WERI-Rb-1 (cell line): Measurements from ENCODE around the gene CARNS1.

Source experiments
- DNase-seq: peaks from one replicate; pipeline ENCODE4 v3.0.0-alpha.2; 2020
- H3K27ac ChIP-seq: fragments of 250-450 bp; sonication (Bioruptor Pico); 2 replicates; pipeline ENCODE4 v1.5.1; 2020; ENCODE audit warnings: mild to moderate bottlenecking, moderate library complexity
- H3K27me3 ChIP-seq: fragments of 250-450 bp; sonication (Bioruptor Pico); 2 replicates; pipeline ENCODE4 v1.5.1; 2021; ENCODE audit warnings: mild to moderate bottlenecking, low read depth, moderate library complexity; ENCODE audit not compliant: insufficient read depth, severe bottlenecking
- H3K36me3 ChIP-seq: fragments of 250-450 bp; sonication (Bioruptor Pico); 2 replicates; pipeline ENCODE4 v1.5.1; 2020; ENCODE audit warnings: mild to moderate bottlenecking, moderate library complexity
- H3K4me3 ChIP-seq: 2 replicates; pipeline ENCODE4 v1.5.1; 2011; ENCODE audit warnings: low read depth, mild to moderate bottlenecking, control low read depth, low read length
- H3K9me3 ChIP-seq: fragments of 250-450 bp; sonication (Bioruptor Pico); 2 replicates; pipeline ENCODE4 v1.5.1; 2021; ENCODE audit warnings: mild to moderate bottlenecking, moderate library complexity; ENCODE audit not compliant: severe bottlenecking
- CTCF ChIP-seq: IDR thresholded peaks from 2 replicates; pipeline ENCODE4 v1.5.1; 2011; ENCODE audit warnings: low read depth, mild to moderate bottlenecking, control low read depth, inconsistent platforms, low read length

The CARNS1 gene

GRCh38 chr11:67441098-67441563 is 25.7 kb downstream of the CARNS1 start:
- no peaks in the 10 kb centered on the region for H3K27me3 ChIP-seq
- no peak overlapping the region for H3K4me3 ChIP-seq
- H3K36me3 ChIP-seq = peaks cover 30% of the 10 kb centered on the region
- DNase-seq = no peak
- H3K9me3 ChIP-seq = no peaks in the 10 kb centered on the region
- TF ChIP-seq CTCF = no peak
- H3K27ac ChIP-seq = no peak overlapping the region

- H3K27me3 ChIP-seq = no peaks in the 10 kb centered on the region
- DNase-seq = no peak
- H3K36me3 ChIP-seq = peaks cover 29% of the 10 kb centered on the region
- no peaks in the 10 kb centered on the region for H3K9me3 ChIP-seq
- H3K4me3 ChIP-seq = no peak overlapping the region
- H3K27ac ChIP-seq = no peak overlapping the region
- TF ChIP-seq CTCF = no peak
Observed at GRCh38 chr11:67441731-67442351, 26.4 kb downstream of the CARNS1 start.

GRCh38 chr11:67442504-67443404 is 27.3 kb downstream of the CARNS1 start:
- DNase-seq = no peak
- H3K36me3 ChIP-seq = peaks cover 24% of the 10 kb centered on the region
- no peak for TF ChIP-seq CTCF
- no peaks in the 10 kb centered on the region for H3K27me3 ChIP-seq
- H3K4me3 ChIP-seq = peak overlapping the region; percentile 69
- peak overlapping the region; percentile 38 for H3K27ac ChIP-seq
- H3K9me3 ChIP-seq = no peaks in the 10 kb centered on the region

GRCh38 chr11:67445515-67445914 is 30.0 kb downstream of the CARNS1 start:
- Histone ChIP-seq H3K36me3 (peaks cover 2% of the 10 kb centered on the region), H3K27me3 (no peaks in the 10 kb centered on the region), H3K4me3 (no peak overlapping the region), H3K27ac (no peak overlapping the region), H3K9me3 (no peaks in the 10 kb centered on the region)
- no peak for DNase-seq
- no peak for TF ChIP-seq CTCF

GRCh38 chr11:67448220-67448609 is 32.7 kb downstream of the CARNS1 start:
- H3K9me3 ChIP-seq = no peaks in the 10 kb centered on the region
- DNase-seq = no peak
- TF ChIP-seq CTCF = no peak
- no peak overlapping the region for H3K4me3 ChIP-seq
- H3K27ac ChIP-seq = no peak overlapping the region
- H3K27me3 ChIP-seq = no peaks in the 10 kb centered on the region
- H3K36me3 ChIP-seq = no peaks in the 10 kb centered on the region
